ENCODE results near the gene ULK4.
"Not testable (repeated sequence)": the region's sequence is repeated elsewhere in the genome, so short reads cannot be mapped to it uniquely, and the experiment has no call there.

Gene ULK4

GRCh38 chr3:41960826-41961750 is 815 bp downstream of the ULK4 start:
- H3K4me3 ChIP-seq (ENCODE audit: low read depth, low read length): peak overlapping the region; percentile 91

- no peak overlapping the region for H3K4me3 ChIP-seq (ENCODE audit: low read depth, low read length)
Measured at GRCh38 chr3:41956574-41956973, 5.3 kb downstream of the ULK4 start.

GRCh38 chr3:41955192-41955591 is 6.7 kb downstream of the ULK4 start:
- no peak overlapping the region for H3K4me3 ChIP-seq (ENCODE audit: low read depth, low read length)

GRCh38 chr3:41943311-41943843 is 18.5 kb downstream of the ULK4 start:
- H3K4me3 ChIP-seq (ENCODE audit: low read depth, low read length): no peak overlapping the region

- H3K4me3 ChIP-seq (ENCODE audit: low read depth, low read length): no peak overlapping the region
Measured at GRCh38 chr3:41940393-41940792, 21.5 kb downstream of the ULK4 start.

GRCh38 chr3:41936384-41936783 is 25.5 kb downstream of the ULK4 start:
- no peak overlapping the region for H3K4me3 ChIP-seq (ENCODE audit: low read depth, low read length)

- no peak overlapping the region for H3K4me3 ChIP-seq (ENCODE audit: low read depth, low read length)
Measured at GRCh38 chr3:41933154-41933676, 28.7 kb downstream of the ULK4 start.

- H3K4me3 ChIP-seq (ENCODE audit: low read depth, low read length): no peak overlapping the region
Measured at GRCh38 chr3:41932464-41932863, 29.4 kb downstream of the ULK4 start.

- no peak overlapping the region for H3K4me3 ChIP-seq (ENCODE audit: low read depth, low read length)
Measured at GRCh38 chr3:41920406-41920965, 41.4 kb downstream of the ULK4 start.

GRCh38 chr3:41915353-41915752 is 46.5 kb downstream of the ULK4 start:
- H3K4me3 ChIP-seq (ENCODE audit: low read depth, low read length): no peak overlapping the region

GRCh38 chr3:41912280-41912679 is 49.6 kb downstream of the ULK4 start:
- H3K4me3 ChIP-seq (ENCODE audit: low read depth, low read length): no peak overlapping the region

- no peak overlapping the region for H3K4me3 ChIP-seq (ENCODE audit: low read depth, low read length)
Measured at GRCh38 chr3:41907330-41908073, 54.4 kb downstream of the ULK4 start.

- H3K4me3 ChIP-seq (ENCODE audit: low read depth, low read length): no peak overlapping the region
Measured at GRCh38 chr3:41900265-41900664, 61.6 kb downstream of the ULK4 start.

GRCh38 chr3:41898631-41899030 is 63.3 kb downstream of the ULK4 start:
- no peak overlapping the region for H3K4me3 ChIP-seq (ENCODE audit: low read depth, low read length)

- H3K4me3 ChIP-seq (ENCODE audit: low read depth, low read length): no peak overlapping the region
Measured at GRCh38 chr3:41893977-41894376, 67.9 kb downstream of the ULK4 start.

GRCh38 chr3:41888368-41889076 is 73.4 kb downstream of the ULK4 start:
- no peak overlapping the region for H3K4me3 ChIP-seq (ENCODE audit: low read depth, low read length)

- H3K4me3 ChIP-seq (ENCODE audit: low read depth, low read length): no peak overlapping the region
Measured at GRCh38 chr3:41882956-41883355, 78.9 kb downstream of the ULK4 start.

GRCh38 chr3:41881233-41881821 is 80.6 kb downstream of the ULK4 start:
- no peak overlapping the region for H3K4me3 ChIP-seq (ENCODE audit: low read depth, low read length)

- H3K4me3 ChIP-seq (ENCODE audit: low read depth, low read length): no peak overlapping the region
Measured at GRCh38 chr3:41880387-41880786, 81.5 kb downstream of the ULK4 start.

- H3K4me3 ChIP-seq (ENCODE audit: low read depth, low read length): not testable (repeated sequence)
Measured at GRCh38 chr3:41877741-41878140, 84.2 kb downstream of the ULK4 start.

All from iPS-11a (cell line).